GM12878 (cell line): ENCODE results near the gene NR2C2AP. TPM values are rescaled to one million over a fixed set of nuclear protein-coding genes. Genes with fewer than 3 reads are reported as not detected.

Experiments
- ATAC-seq: fragments of 200-7000 bp; cut with Tn5 transposase; 3 replicates; pipeline ENCODE4 v1.9.1; 2020; ENCODE audit warnings: mild to moderate bottlenecking, moderate library complexity
- Bru-seq: library from RNA; stranded (reverse); fragments of 400-500 nt; gene quantifications from one replicate; lab custom pipeline; 2021; lab: Mats Ljungman, UMichigan
- BruChase-seq, 2 experiments: library from RNA; stranded (reverse); fragments of 400-500 nt; gene quantifications; one replicate each; lab custom pipeline; 2021; lab: Mats Ljungman, UMichigan
- BruUV-seq: library from RNA; stranded (reverse); fragments of 400-500 nt; replicated peaks from 2 replicates; lab custom pipeline; 2021; lab: Mats Ljungman, UMichigan
- CTCF ChIA-PET: fragments of 300-600 bp; sonication (Branson Sonifier 250); formaldehyde crosslinking; extraction: SDS; loops from one replicate; lab custom pipeline; 2021; ENCODE audit warnings: inconsistent platforms; lab: Yijun Ruan, JAX
- POLR2A ChIA-PET: fragments of 350-600 bp; formaldehyde crosslinking; extraction: SDS; loops from one replicate; lab custom pipeline; 2021; ENCODE audit warnings: inconsistent platforms; lab: Charles Lee
- RAD21 ChIA-PET: fragments of 300-600 bp; sonication (Branson Sonifier 250); formaldehyde crosslinking; loops from one replicate; lab custom pipeline; 2023; ENCODE audit warnings: antibody characterized with exemption; ENCODE audit not compliant: unreplicated experiment; lab: Charles Lee
- SMC1A ChIA-PET: fragments of 300-600 bp; sonication (Branson Sonifier 250); formaldehyde crosslinking; loops from one replicate; lab custom pipeline; 2023; ENCODE audit not compliant: unreplicated experiment, uncharacterized antibody; lab: Charles Lee
- DNase-seq: peaks from one replicate; pipeline ENCODE4 v3.0.0-alpha.2; 2011; ENCODE audit warnings: low read depth, low spot score
- FAIRE-seq: peaks from 3 replicates; lab custom pipeline; 2011; peaks lifted over from hg19 to GRCh38; lab: Jason Lieb, UNC
- H2AFZ ChIP-seq: 2 replicates; pipeline ENCODE4 v1.6.0; 2011; ENCODE audit warnings: low read depth, low read length, control low read depth; ENCODE audit not compliant: control insufficient read depth
- H3K27ac ChIP-seq: 2 replicates; pipeline ENCODE4 v1.5.1; 2011; ENCODE audit warnings: control low read depth; ENCODE audit not compliant: control insufficient read depth, insufficient read depth
- H3K27me3 ChIP-seq, 2 experiments: replicated peaks in 1 of 2; 2 replicates each; pipeline versions ENCODE4 v1.6.0 to v1.6.1; 2011; ENCODE audit warnings: low read length in 1 of 2; ENCODE audit not compliant: control insufficient read depth in 2 of 2, insufficient read depth in 2 of 2
- H3K36me3 ChIP-seq, 2 experiments: 2 replicates each; pipeline ENCODE4 v1.5.1; 2011; ENCODE audit warnings: low read length in 1 of 2; ENCODE audit not compliant: control insufficient read depth in 2 of 2, insufficient read depth in 2 of 2
- H3K4me1 ChIP-seq: 2 replicates; pipeline ENCODE4 v1.6.1; 2011; ENCODE audit warnings: mild to moderate bottlenecking, low read length, moderate library complexity, mixed read lengths; ENCODE audit not compliant: control insufficient read depth, insufficient read depth
- H3K4me2 ChIP-seq: 2 replicates; pipeline ENCODE4 v1.6.0; 2011; ENCODE audit warnings: control low read depth; ENCODE audit not compliant: control insufficient read depth, insufficient read depth
- H3K4me3 ChIP-seq: fragments of 200-600 bp; sonication (generic); 2 replicates; pipeline ENCODE4 v1.5.1; 2016
- H3K79me2 ChIP-seq: 2 replicates; pipeline ENCODE4 v1.6.0; 2011; ENCODE audit warnings: low read length; ENCODE audit not compliant: control insufficient read depth, insufficient read depth
- H3K9ac ChIP-seq: 2 replicates; pipeline ENCODE4 v1.8.0; 2011; ENCODE audit warnings: low read length, control low read depth, mixed read lengths; ENCODE audit not compliant: control insufficient read depth, insufficient read depth
- H3K9me3 ChIP-seq: replicated peaks from 3 replicates; pipeline ENCODE4 v1.5.1; 2011; ENCODE audit warnings: mild to moderate bottlenecking, low read length; ENCODE audit not compliant: control insufficient read depth, insufficient read depth
- H4K20me1 ChIP-seq: 2 replicates; pipeline ENCODE4 v1.6.0; 2011; ENCODE audit not compliant: control insufficient read depth, insufficient read depth
- GATAD2B ChIP-seq: fragments of 450-650 bp; conservative IDR thresholded peaks from 2 replicates; pipeline ENCODE4 v1.6.1; 2017; ENCODE audit warnings: low read depth, mild to moderate bottlenecking, moderate library complexity
- SP1 ChIP-seq: IDR thresholded peaks from one replicate; pipeline ENCODE4 v1.6.1; 2011; ENCODE audit warnings: low read depth, low read length
- TARDBP ChIP-seq: IDR thresholded peaks from 2 replicates; pipeline ENCODE4 v1.6.1; 2016; ENCODE audit warnings: borderline replicate concordance
- WGBS: methylation state at CpG from one replicate; pipeline ENCODE4 v1.1.6; 2016; ENCODE audit warnings: low lambda C conversion rate; ENCODE audit not compliant: insufficient replicate concordance, insufficient coverage; ENCODE audit errors: missing lambda C conversion rate; 5-methylcytosine and 5-hydroxymethylcytosine counted together
- in situ Hi-C: fragments of 300-500 bp; cut with MboI; formaldehyde crosslinking; loops from 9 replicates; pipeline ENCODE4 v1.14.3; 2018; ENCODE audit warnings: mixed read lengths
- intact Hi-C: fragments of 100-400 bp; cut with micrococcal nuclease; formaldehyde crosslinking; loops from one replicate; pipeline ENCODE4 v1.14.2; 2022; ENCODE audit not compliant: unreplicated experiment
- long read RNA-seq, 2 experiments: library from polyadenylated mRNA; unstranded; transcript quantifications; one replicate each; pipeline ENCODE4 v2.0.0, GENCODE V29; 2019 to 2020
- polyA minus RNA-seq, 3 experiments: library from RNA; depleted of rRNA, polyadenylated mRNA; stranded (reverse); fragments of >200 nt; gene quantifications; 2 replicates each; pipeline ENCODE4 v1.2.3, GENCODE V29; 2011
- polyA plus RNA-seq, 11 experiments: library from polyadenylated mRNA; depleted of rRNA in 4 of 11; unstranded in 6 of 11; stranded (reverse) in 5 of 11; fragments of >200 nt; fragmentation: Nextera tagmentation in 4 of 11; fragmentation: Illumina TruSeq in 1 of 11; extraction: Ambion mirVana in 4 of 11; extraction: Trizol in 1 of 11; gene quantifications; 1 replicate in 1 of 11; 2 replicates in 10 of 11; pipeline versions ENCODE4 v1.2.1 to v1.2.3, GENCODE V29; 2011 to 2016; ENCODE audit warnings: inconsistent platforms in 2 of 11, missing spikeins in 2 of 11, low read depth in 1 of 11
- total RNA-seq, 4 experiments: library from RNA; depleted of rRNA in 3 of 4; stranded (reverse); fragments of >200 nt in 3 of 4; fragmentation: Illumina TruSeq in 1 of 4; extraction: Trizol in 1 of 4; gene quantifications; 2 replicates each; pipeline versions ENCODE4 v1.2.1 to v1.2.3, GENCODE V29; 2013 to 2021
- TF ChIP-seq, protein P1 (sequence below): fragments of 150-350 bp; IDR thresholded peaks from 2 replicates; pipeline ENCODE4 v1.6.1; 2016; ENCODE audit warnings: low read depth, low read length
- TF ChIP-seq, protein P2 (sequence below): fragments of 450-650 bp; IDR thresholded peaks from 2 replicates; pipeline ENCODE4 v1.6.1; 2017; ENCODE audit warnings: mild to moderate bottlenecking, moderate library complexity
- TF ChIP-seq, protein P3 (sequence below): fragments of 450-650 bp; IDR thresholded peaks from 2 replicates; pipeline ENCODE4 v1.6.1; 2017; ENCODE audit warnings: borderline replicate concordance

Gene NR2C2AP, protein sequence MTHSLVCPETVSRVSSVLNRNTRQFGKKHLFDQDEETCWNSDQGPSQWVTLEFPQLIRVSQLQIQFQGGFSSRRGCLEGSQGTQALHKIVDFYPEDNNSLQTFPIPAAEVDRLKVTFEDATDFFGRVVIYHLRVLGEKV
- 10.1 and 12.1 TPM in 2 replicates for total RNA-seq (2013; cell fraction: nucleolus; rRNA removed)
- total RNA-seq (2014; rRNA removed) (22.4 and 23.9 TPM in 2 replicates), total RNA-seq (2014; rRNA removed; fragmentation: Illumina TruSeq; extraction: Trizol) (19.7 and 22.5 TPM in 2 replicates), total RNA-seq (2021) (27.8 and 28.5 TPM in 2 replicates), polyA plus RNA-seq (2011; rRNA removed) (13.0 and 22.0 TPM in 2 replicates), polyA plus RNA-seq (2014; fragmentation: Illumina TruSeq; extraction: Trizol) (13.6 and 21.5 TPM in 2 replicates), polyA plus RNA-seq (2014; fragmentation: Nextera tagmentation; extraction: Ambion mirVana) (10 to 100 TPM; 43.3 to 44.8 TPM), polyA plus RNA-seq (2014; rRNA removed) (31.0 and 33.7 TPM in 2 replicates), polyA plus RNA-seq (2016; fragmentation: Nextera tagmentation; extraction: Ambion mirVana) (10 to 100 TPM; 28.4 to 29.0 TPM), polyA minus RNA-seq (2011; rRNA and poly(A)+ RNA removed) (7.8 and 15.9 TPM in 2 replicates), Bru-seq, nascent RNA (percentile 64 among the genes with signal in this experiment), BruChase-seq, experiment 1, labeled RNA remaining after a 6-hour chase (percentile 69 among the genes with signal in this experiment), BruChase-seq, experiment 2, labeled RNA remaining after a 2-hour chase (percentile 84 among the genes with signal in this experiment)
- polyA plus RNA-seq (2011; ENCODE audit: low read depth), result 9.9 TPM
- 17.5 and 27.3 TPM in 2 replicates for polyA plus RNA-seq (2011; cell fraction: cytosol; rRNA removed)
- 42.0 and 47.9 TPM in 2 replicates for polyA plus RNA-seq (2011; cell fraction: nucleus; rRNA removed)
- polyA plus RNA-seq (2012), result 14.9 and 16.6 TPM in 2 replicates
- 4.4 and 5.5 TPM in 2 replicates for polyA minus RNA-seq (2011; cell fraction: cytosol; rRNA and poly(A)+ RNA removed)
- polyA minus RNA-seq (2011; cell fraction: nucleus; rRNA and poly(A)+ RNA removed), result 7.3 and 10.1 TPM in 2 replicates
- long read RNA-seq, experiment 1, transcript NR2C2AP-201 (5 exons, 1,293 nt), result major isoform, 9 of 18 reads
- long read RNA-seq, experiment 1, partial matches to known transcripts, result 1 of 18 reads
- long read RNA-seq, experiment 1, other reads (novel, unspliced or antisense), result 4 of 18 reads
- long read RNA-seq, experiment 2, transcript NR2C2AP-202 (6 exons, 859 nt), result minor isoform, 5 of 70 reads
- long read RNA-seq, experiment 2, transcript NR2C2AP-201 (5 exons, 1,293 nt), result major isoform, 34 of 70 reads
- long read RNA-seq, experiment 2, partial matches to known transcripts, result 3 of 70 reads
- long read RNA-seq, experiment 2, other reads (novel, unspliced or antisense), result 23 of 70 reads

DNA sequence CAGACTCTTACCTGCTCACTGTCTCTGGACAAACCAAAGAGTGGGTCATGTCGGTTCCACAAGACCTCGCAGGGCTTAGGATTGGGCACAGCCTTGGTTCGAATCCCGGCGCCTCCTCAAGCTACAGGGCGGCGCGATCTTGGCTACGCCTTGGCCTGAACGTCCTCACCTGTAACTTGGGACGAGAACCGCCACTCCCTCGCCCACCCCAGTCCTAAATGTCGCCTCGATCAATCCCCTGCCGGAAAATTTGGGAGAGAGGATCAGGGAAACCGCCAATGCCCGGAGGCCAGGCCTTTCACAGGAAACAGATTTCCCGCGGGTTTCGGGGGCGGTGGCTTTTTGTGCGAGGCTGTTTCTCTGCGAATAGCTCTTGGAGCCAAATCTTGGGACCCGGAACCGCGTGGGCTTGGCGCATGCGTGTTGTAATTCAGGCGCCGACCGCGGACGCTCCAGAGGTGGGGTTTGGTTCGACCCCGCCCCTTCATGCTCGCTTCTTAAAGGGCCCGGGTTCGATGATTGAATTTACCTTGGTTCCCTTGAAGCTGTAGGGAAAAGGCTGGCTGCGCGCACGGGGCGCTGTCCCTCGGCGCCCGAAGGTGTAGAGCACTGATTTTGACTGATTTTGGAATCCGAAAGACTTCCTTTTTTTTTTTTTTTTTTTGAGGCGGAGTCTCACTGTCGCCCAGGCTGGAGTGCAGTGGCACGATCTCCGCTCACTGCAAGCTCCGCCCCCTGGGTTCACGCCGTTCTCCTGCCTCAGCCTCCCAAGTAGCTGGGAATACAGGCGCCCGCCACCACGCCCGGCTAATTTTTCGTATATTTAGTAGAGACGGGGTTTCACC lies at the start of gene NR2C2AP:
NR2C2AP (minus strand) TSS at position 403 of the 845 bp plus-strand sequence; CDS start at position 49, 354 bp downstream.
- Histone ChIP-seq H3K4me2 (peak within 1 kb of the TSS; percentile 99), H3K4me3 (peak within 1 kb of the TSS; percentile 93), H3K36me3 (peaks cover 4 to 12% of the 10 kb centered on the region in 2 experiments; a peak in 3 of 4 replicates), H3K27ac (peak within 1 kb of the TSS; percentile 75), H3K4me1 (peaks cover 8% of the 10 kb centered on the region; the same call in 1 of the 2 replicates), H3K79me2 (peaks cover 16% of the 10 kb centered on the region), H3K9ac (peak within 1 kb of the TSS; percentile 70), H2AFZ (peak within 1 kb of the TSS; percentile 78), H4K20me1 (no peaks in the 10 kb centered on the region), H3K27me3 (no peaks in the 10 kb centered on the region), H3K9me3 (no peaks in the 10 kb centered on the region)
- FAIRE-seq (peak; percentile 81), DNase-seq (peak; percentile 73), ATAC-seq (peak; percentile 94)
- in situ Hi-C loops (no loop called here), intact Hi-C loops (no loop called here)
- WGBS, result 11% methylated on average over 56 of the region's 60 CpGs
- SMC1A ChIA-PET, result interaction anchor here (0.9 to 1.5 kb wide), 5 partner anchors 10 to 112 kb away, joined by 3 to 12 read pairs (median 3); no protein-coding TSS in a partner anchor
- RAD21 ChIA-PET, result interaction anchor here (1.2 to 2.3 kb wide), 5 partner anchors 9 to 28 kb away, joined by 3 to 15 read pairs (median 5); partner anchors contain the start of genes BORCS8 and RFXANK
- POLR2A ChIA-PET, result interaction anchor here (3.2 kb wide), 1 partner anchor 11 kb away, joined by 25 read pairs; the partner anchor contains the start of genes BORCS8 and RFXANK
- TSS peak; percentile 96 for BruUV-seq
- CTCF ChIA-PET, result interaction anchor here (0.6 to 1.0 kb wide), 5 partner anchors 10 to 1998 kb away, joined by 3 to 6 read pairs (median 3); no protein-coding TSS in a partner anchor
- TF ChIP-seq TARDBP (no peak), GATAD2B (peak; percentile 38; the same call in 1 of the 2 replicates), SP1 (peak; percentile 62)
- TF ChIP-seq, protein P1, sequence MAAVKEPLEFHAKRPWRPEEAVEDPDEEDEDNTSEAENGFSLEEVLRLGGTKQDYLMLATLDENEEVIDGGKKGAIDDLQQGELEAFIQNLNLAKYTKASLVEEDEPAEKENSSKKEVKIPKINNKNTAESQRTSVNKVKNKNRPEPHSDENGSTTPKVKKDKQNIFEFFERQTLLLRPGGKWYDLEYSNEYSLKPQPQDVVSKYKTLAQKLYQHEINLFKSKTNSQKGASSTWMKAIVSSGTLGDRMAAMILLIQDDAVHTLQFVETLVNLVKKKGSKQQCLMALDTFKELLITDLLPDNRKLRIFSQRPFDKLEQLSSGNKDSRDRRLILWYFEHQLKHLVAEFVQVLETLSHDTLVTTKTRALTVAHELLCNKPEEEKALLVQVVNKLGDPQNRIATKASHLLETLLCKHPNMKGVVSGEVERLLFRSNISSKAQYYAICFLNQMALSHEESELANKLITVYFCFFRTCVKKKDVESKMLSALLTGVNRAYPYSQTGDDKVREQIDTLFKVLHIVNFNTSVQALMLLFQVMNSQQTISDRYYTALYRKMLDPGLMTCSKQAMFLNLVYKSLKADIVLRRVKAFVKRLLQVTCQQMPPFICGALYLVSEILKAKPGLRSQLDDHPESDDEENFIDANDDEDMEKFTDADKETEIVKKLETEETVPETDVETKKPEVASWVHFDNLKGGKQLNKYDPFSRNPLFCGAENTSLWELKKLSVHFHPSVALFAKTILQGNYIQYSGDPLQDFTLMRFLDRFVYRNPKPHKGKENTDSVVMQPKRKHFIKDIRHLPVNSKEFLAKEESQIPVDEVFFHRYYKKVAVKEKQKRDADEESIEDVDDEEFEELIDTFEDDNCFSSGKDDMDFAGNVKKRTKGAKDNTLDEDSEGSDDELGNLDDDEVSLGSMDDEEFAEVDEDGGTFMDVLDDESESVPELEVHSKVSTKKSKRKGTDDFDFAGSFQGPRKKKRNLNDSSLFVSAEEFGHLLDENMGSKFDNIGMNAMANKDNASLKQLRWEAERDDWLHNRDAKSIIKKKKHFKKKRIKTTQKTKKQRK, result no peak
- TF ChIP-seq, protein P2, sequence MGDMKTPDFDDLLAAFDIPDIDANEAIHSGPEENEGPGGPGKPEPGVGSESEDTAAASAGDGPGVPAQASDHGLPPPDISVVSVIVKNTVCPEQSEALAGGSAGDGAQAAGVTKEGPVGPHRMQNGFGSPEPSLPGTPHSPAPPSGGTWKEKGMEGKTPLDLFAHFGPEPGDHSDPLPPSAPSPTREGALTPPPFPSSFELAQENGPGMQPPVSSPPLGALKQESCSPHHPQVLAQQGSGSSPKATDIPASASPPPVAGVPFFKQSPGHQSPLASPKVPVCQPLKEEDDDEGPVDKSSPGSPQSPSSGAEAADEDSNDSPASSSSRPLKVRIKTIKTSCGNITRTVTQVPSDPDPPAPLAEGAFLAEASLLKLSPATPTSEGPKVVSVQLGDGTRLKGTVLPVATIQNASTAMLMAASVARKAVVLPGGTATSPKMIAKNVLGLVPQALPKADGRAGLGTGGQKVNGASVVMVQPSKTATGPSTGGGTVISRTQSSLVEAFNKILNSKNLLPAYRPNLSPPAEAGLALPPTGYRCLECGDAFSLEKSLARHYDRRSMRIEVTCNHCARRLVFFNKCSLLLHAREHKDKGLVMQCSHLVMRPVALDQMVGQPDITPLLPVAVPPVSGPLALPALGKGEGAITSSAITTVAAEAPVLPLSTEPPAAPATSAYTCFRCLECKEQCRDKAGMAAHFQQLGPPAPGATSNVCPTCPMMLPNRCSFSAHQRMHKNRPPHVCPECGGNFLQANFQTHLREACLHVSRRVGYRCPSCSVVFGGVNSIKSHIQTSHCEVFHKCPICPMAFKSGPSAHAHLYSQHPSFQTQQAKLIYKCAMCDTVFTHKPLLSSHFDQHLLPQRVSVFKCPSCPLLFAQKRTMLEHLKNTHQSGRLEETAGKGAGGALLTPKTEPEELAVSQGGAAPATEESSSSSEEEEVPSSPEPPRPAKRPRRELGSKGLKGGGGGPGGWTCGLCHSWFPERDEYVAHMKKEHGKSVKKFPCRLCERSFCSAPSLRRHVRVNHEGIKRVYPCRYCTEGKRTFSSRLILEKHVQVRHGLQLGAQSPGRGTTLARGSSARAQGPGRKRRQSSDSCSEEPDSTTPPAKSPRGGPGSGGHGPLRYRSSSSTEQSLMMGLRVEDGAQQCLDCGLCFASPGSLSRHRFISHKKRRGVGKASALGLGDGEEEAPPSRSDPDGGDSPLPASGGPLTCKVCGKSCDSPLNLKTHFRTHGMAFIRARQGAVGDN, result no peak
- TF ChIP-seq, protein P3, sequence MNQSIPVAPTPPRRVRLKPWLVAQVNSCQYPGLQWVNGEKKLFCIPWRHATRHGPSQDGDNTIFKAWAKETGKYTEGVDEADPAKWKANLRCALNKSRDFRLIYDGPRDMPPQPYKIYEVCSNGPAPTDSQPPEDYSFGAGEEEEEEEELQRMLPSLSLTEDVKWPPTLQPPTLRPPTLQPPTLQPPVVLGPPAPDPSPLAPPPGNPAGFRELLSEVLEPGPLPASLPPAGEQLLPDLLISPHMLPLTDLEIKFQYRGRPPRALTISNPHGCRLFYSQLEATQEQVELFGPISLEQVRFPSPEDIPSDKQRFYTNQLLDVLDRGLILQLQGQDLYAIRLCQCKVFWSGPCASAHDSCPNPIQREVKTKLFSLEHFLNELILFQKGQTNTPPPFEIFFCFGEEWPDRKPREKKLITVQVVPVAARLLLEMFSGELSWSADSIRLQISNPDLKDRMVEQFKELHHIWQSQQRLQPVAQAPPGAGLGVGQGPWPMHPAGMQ, result no peak
